ENCODE results near the gene LGR6.

LGR6 gene

DNA sequence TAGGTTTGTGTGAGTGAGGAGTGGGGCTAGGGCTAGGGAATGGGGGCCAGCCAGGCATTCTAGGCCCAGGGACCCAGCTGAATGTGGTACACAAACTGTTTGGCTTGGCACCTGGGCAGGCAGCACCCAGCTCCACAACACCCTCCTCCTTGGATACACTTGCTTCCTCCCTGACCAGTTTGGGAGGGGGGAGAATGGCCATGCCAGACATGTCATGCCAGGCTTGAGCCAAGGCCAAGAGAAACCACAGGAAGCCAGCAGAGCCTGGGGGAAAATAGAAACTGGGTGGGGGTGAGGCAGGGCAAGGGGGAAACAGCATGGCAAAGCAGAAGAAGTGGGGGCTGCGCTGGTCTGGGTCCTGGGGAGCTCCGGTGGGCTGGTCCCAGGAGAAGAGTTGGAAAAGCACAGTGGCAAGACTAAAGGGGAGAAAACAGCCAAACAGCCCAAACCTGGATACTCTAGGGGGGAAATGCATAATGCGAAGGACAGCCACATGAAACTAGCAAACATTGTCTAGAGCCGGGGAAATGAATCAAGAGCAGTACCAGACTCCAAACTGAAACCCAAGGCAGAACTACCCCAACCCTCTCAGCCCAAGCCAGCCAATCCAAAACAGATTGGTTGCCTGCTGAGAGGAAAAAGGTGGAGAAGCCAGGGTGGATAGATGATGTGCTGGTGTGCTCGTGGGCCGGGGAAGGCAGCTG is 47.9 kb downstream of the LGR6 start:
- H3K9me3 ChIP-seq (ENCODE audit: control insufficient read depth, low read length): no peaks in the 10 kb centered on the region
- no peaks in the 10 kb centered on the region for H3K79me2 ChIP-seq
- H3K9ac ChIP-seq: no peak overlapping the region
- no peak overlapping the region for H3K4me2 ChIP-seq (ENCODE audit: low read length)
- TF ChIP-seq, protein P1, sequence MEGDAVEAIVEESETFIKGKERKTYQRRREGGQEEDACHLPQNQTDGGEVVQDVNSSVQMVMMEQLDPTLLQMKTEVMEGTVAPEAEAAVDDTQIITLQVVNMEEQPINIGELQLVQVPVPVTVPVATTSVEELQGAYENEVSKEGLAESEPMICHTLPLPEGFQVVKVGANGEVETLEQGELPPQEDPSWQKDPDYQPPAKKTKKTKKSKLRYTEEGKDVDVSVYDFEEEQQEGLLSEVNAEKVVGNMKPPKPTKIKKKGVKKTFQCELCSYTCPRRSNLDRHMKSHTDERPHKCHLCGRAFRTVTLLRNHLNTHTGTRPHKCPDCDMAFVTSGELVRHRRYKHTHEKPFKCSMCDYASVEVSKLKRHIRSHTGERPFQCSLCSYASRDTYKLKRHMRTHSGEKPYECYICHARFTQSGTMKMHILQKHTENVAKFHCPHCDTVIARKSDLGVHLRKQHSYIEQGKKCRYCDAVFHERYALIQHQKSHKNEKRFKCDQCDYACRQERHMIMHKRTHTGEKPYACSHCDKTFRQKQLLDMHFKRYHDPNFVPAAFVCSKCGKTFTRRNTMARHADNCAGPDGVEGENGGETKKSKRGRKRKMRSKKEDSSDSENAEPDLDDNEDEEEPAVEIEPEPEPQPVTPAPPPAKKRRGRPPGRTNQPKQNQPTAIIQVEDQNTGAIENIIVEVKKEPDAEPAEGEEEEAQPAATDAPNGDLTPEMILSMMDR (IDR thresholded peaks at IDR 0.05): no peak
- H3K4me1 ChIP-seq: no peaks in the 10 kb centered on the region
- H2AFZ ChIP-seq: no peak overlapping the region
- H3K27ac ChIP-seq: no peak overlapping the region
- no peaks in the 10 kb centered on the region for H3K27me3 ChIP-seq (ENCODE audit: control insufficient read depth, insufficient read depth, low read length)
- H3K4me3 ChIP-seq (ENCODE audit: low read depth, low read length): no peak overlapping the region
- no peaks in the 10 kb centered on the region for H3K36me3 ChIP-seq (ENCODE audit: control insufficient read depth, insufficient read depth, low read length)

DNA sequence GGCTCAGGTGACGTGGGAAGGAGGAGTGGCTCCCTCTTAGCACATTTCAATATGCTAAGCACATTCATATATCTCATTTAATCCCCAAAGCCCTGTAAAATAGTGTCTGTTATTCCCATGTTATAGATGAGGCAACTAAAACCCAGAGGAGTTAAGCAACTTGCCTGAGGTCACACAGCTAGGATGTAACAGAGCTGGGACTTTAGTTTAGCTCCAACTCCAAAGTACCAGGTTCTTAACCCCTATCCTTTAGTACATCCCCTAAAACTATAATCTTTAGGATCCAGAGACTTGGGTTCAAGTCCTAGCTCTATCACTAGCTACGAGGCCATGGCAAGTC is 48.5 kb downstream of the LGR6 start:
- no peaks in the 10 kb centered on the region for H3K79me2 ChIP-seq
- H3K27ac ChIP-seq: no peak overlapping the region
- TF ChIP-seq, protein P1 (IDR thresholded peaks at IDR 0.05): no peak

DNA sequence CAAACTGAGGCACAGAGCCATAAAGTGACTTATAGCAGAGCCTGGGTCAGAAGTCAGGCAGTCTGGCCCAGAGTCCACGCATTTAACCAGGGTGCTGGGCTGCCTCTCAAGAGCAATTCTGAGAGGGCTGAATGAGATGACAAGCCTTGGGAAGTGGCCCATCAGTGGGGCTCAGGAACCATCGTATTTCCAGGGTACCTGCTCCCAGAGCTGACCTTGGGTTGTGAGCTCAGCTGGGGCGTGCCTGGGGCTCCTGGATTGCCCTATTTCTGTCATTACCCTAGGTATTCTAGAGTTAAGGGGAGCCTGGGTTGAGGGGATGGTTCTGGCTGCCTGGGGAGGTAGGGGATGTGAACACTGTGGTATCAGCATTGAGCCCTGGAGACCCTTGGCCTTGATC is 49.4 kb downstream of the LGR6 start:
- Histone ChIP-seq H2AFZ (no peak overlapping the region), H3K27me3 (ENCODE audit: control insufficient read depth, insufficient read depth, low read length) (no peaks in the 10 kb centered on the region), H3K9ac (no peak overlapping the region), H3K4me3 (ENCODE audit: low read depth, low read length) (no peak overlapping the region), H3K4me2 (ENCODE audit: low read length) (no peak overlapping the region), H3K9me3 (ENCODE audit: control insufficient read depth, low read length) (no peaks in the 10 kb centered on the region), H3K36me3 (ENCODE audit: control insufficient read depth, insufficient read depth, low read length) (no peaks in the 10 kb centered on the region), H3K79me2 (no peaks in the 10 kb centered on the region), H3K4me1 (no peaks in the 10 kb centered on the region), H3K27ac (no peak overlapping the region)
- TF ChIP-seq, protein P1 (IDR thresholded peaks at IDR 0.05): no peak

More for the DNA sequence above, 48.5 kb downstream of the LGR6 start:
- no peaks in the 10 kb centered on the region for H3K36me3 ChIP-seq (ENCODE audit: control insufficient read depth, insufficient read depth, low read length)
- H3K27me3 ChIP-seq (ENCODE audit: control insufficient read depth, insufficient read depth, low read length): no peaks in the 10 kb centered on the region
- no peaks in the 10 kb centered on the region for H3K4me1 ChIP-seq
- no peak overlapping the region for H2AFZ ChIP-seq
- H3K4me3 ChIP-seq (ENCODE audit: low read depth, low read length): no peak overlapping the region
- H3K9ac ChIP-seq: no peak overlapping the region
- no peak overlapping the region for H3K4me2 ChIP-seq (ENCODE audit: low read length)
- H3K9me3 ChIP-seq (ENCODE audit: control insufficient read depth, low read length): no peaks in the 10 kb centered on the region

DNA sequence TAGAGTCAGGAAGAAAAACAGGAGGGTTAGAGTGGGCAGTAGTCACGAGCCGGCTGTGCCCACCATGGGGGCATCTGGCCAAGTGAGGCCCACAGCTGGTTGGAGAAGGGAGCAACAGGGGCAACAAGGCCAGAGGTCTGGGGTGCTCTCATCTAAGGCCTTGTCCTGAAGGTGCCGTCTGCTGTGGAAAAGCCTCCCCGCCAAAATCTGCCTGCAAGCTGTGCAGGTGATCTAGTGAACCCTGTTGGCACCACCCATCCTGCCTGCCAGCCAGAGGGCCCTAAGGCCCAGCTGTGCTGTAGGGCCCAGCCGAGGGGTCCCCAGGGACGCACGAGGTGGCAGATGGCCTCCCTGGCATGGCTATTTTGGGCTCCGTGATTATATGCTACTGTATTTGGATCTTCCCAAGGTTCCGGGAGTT is 51.3 kb downstream of the LGR6 start:
- Histone ChIP-seq H3K79me2 (no peaks in the 10 kb centered on the region), H2AFZ (no peak overlapping the region), H3K27me3 (ENCODE audit: control insufficient read depth, insufficient read depth, low read length) (no peaks in the 10 kb centered on the region), H3K4me1 (no peaks in the 10 kb centered on the region), H3K9me3 (ENCODE audit: control insufficient read depth, low read length) (no peaks in the 10 kb centered on the region), H3K4me2 (ENCODE audit: low read length) (no peak overlapping the region), H3K36me3 (ENCODE audit: control insufficient read depth, insufficient read depth, low read length) (no peaks in the 10 kb centered on the region), H3K27ac (no peak overlapping the region), H3K4me3 (ENCODE audit: low read depth, low read length) (no peak overlapping the region), H3K9ac (no peak overlapping the region)
- TF ChIP-seq, protein P1 (IDR thresholded peaks at IDR 0.05): no peak

DNA sequence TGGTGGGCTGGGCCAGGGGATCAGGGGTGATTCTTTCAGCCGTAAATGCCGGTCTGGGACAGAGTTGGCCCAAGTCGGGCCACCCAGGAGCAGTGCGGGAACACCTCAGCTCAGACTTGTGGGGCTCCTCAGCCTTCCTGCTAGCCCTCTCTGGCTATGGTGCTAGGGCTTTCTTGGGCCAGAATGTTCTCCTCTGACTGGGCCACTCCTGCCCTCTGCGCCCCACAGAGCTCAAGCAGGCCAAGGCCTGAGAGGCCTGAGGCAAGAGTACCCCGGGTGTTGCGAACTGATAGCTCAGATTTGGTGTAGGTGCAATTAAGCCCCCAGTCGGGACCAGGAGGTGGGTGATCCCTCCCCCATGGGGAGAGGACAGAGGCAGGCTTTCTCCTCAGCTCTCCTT is 51.8 kb downstream of the LGR6 start:
- Histone ChIP-seq H3K9me3 (ENCODE audit: control insufficient read depth, low read length) (no peaks in the 10 kb centered on the region), H3K27ac (no peak overlapping the region), H3K79me2 (no peaks in the 10 kb centered on the region), H3K36me3 (ENCODE audit: control insufficient read depth, insufficient read depth, low read length) (no peaks in the 10 kb centered on the region), H3K4me2 (ENCODE audit: low read length) (no peak overlapping the region), H3K27me3 (ENCODE audit: control insufficient read depth, insufficient read depth, low read length) (no peaks in the 10 kb centered on the region), H2AFZ (no peak overlapping the region), H3K4me3 (ENCODE audit: low read depth, low read length) (no peak overlapping the region), H3K9ac (no peak overlapping the region), H3K4me1 (no peaks in the 10 kb centered on the region)
- TF ChIP-seq, protein P1 (IDR thresholded peaks at IDR 0.05): no peak
